DOHH2 (cell line): ENCODE results near the gene CMPK2.

Source experiments
- H3F3A ChIP-seq: fragments of 200-600 bp; sonication (generic), shearing (Covaris generic); 2 replicates; pipeline ENCODE4 v1.6.0; 2016; ENCODE audit warnings: antibody characterized with exemption, mild to moderate bottlenecking; ENCODE audit not compliant: control insufficient read depth, insufficient read depth
- H3K27ac ChIP-seq: fragments of 200-600 bp; sonication (generic); 2 replicates; pipeline ENCODE4 v1.5.1; 2014; ENCODE audit warnings: low read depth, mild to moderate bottlenecking, low read length, moderate library complexity
- H3K27me3 ChIP-seq: fragments of 200-600 bp; sonication (generic); 2 replicates; pipeline ENCODE4 v1.6.1; 2014; ENCODE audit warnings: mild to moderate bottlenecking, low read length, mixed read lengths; ENCODE audit not compliant: control insufficient read depth
- H3K36me3 ChIP-seq: fragments of 200-600 bp; sonication (generic); 2 replicates; pipeline ENCODE4 v1.6.1; 2014; ENCODE audit warnings: mild to moderate bottlenecking, low read length, moderate library complexity, mixed read lengths; ENCODE audit not compliant: control insufficient read depth
- H3K4me1 ChIP-seq: fragments of 200-600 bp; sonication (generic); 2 replicates; pipeline ENCODE4 v1.6.1; 2014; ENCODE audit warnings: mild to moderate bottlenecking, low read length, mixed read lengths; ENCODE audit not compliant: control insufficient read depth
- H3K4me2 ChIP-seq: fragments of 200-600 bp; sonication (generic); 2 replicates; pipeline ENCODE4 v1.6.0; 2014; ENCODE audit warnings: mild to moderate bottlenecking, low read length, moderate library complexity
- H3K4me3 ChIP-seq: fragments of 200-600 bp; sonication (generic); 2 replicates; pipeline ENCODE4 v1.5.1; 2014; ENCODE audit warnings: mild to moderate bottlenecking, low read length, mixed read lengths
- H3K79me2 ChIP-seq: fragments of 200-600 bp; sonication (generic); 2 replicates; pipeline ENCODE4 v1.6.1; 2014; ENCODE audit warnings: mild to moderate bottlenecking, low read length, mixed read lengths; ENCODE audit not compliant: control insufficient read depth
- H3K9me2 ChIP-seq: fragments of 200-600 bp; sonication (generic); replicated peaks from 2 replicates; pipeline ENCODE4 v1.6.1; 2014; ENCODE audit warnings: mild to moderate bottlenecking, low read length, mixed read lengths; ENCODE audit not compliant: control insufficient read depth
- H3K9me3 ChIP-seq: fragments of 200-600 bp; sonication (generic); 2 replicates; pipeline ENCODE4 v1.6.1; 2014; ENCODE audit warnings: antibody characterized with exemption, low read length, mixed read lengths; ENCODE audit not compliant: control insufficient read depth, insufficient read depth
- H4K20me1 ChIP-seq: fragments of 200-600 bp; sonication (generic); 2 replicates; pipeline ENCODE4 v1.6.0; 2014; ENCODE audit warnings: low read depth, mild to moderate bottlenecking, antibody characterized with exemption, low read length, moderate library complexity; ENCODE audit not compliant: control insufficient read depth, insufficient read depth
- CTCF ChIP-seq: fragments of 200-600 bp; sonication (generic); IDR thresholded peaks from one replicate; pipeline ENCODE4 v1.5.1; 2014; ENCODE audit warnings: antibody characterized with exemption, mild to moderate bottlenecking, low read depth, low read length; ENCODE audit not compliant: poor library complexity, severe bottlenecking
- EZH2phosphoT487 ChIP-seq: fragments of 200-600 bp; sonication (generic); IDR thresholded peaks from 2 replicates; pipeline ENCODE4 v1.6.1; 2017; ENCODE audit warnings: borderline replicate concordance, mild to moderate bottlenecking, antibody characterized with exemption, low read length, moderate library complexity, mixed read lengths

The CMPK2 gene

DNA sequence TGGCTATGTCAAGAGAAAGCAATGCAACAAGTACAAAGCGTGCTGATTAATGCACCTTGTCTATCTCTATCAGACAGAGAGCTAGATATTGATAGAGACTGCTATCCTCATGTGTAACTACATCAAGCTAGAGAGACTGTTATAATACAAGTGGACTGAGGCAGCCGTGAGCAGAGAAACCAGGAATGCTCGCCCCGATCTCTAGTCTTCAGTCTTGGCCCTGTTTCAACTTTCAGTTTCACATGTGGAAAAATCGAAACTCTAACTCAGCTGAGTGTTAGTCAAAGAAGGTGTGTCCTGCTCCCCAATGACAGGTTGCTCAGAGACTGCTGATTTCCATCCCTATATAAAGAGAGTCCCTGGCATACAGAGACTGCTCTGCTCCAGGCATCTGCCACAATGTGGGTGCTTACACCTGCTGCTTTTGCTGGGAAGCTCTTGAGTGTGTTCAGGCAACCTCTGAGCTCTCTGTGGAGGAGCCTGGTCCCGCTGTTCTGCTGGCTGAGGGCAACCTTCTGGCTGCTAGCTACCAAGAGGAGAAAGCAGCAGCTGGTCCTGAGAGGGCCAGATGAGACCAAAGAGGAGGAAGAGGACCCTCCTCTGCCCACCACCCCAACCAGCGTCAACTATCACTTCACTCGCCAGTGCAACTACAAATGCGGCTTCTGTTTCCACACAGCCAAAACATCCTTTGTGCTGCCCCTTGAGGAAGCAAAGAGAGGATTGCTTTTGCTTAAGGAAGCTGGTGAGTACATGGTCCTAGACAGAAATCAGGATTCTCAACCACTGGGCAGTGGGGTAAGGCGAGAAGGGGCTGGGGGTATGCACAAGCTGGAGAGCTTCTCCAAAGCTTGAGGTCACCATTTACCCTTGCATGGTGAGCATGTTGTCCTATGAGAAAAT lies 11.9 kb upstream of the CMPK2 start, which contains the start of gene RSAD2:
Gene RSAD2 (plus strand): TSS at position 376 of the 903 bp plus-strand sequence. CDS start 24 bp downstream, at position 400.
- Histone ChIP-seq H3K4me1 (peaks cover 19% of the 10 kb centered on the region), H3K9me3 (peaks cover 9% of the 10 kb centered on the region; the same call in 1 of the 2 replicates), H4K20me1 (no peaks in the 10 kb centered on the region), H3K9me2 (no peaks in the 10 kb centered on the region), H3K4me2 (peak within 1 kb of the TSS; percentile 49), H3K36me3 (no peaks in the 10 kb centered on the region), H3F3A (0 out of 2 replicates have a peak, but pooled peaks cover under 1% of the 10 kb centered on the region), H3K4me3 (peak within 1 kb of the TSS; percentile 37), H3K79me2 (no peaks in the 10 kb centered on the region), H3K27me3 (peaks cover 3% of the 10 kb centered on the region; the same call in 1 of the 2 replicates), H3K27ac (no peak within 1 kb of the TSS)
- TF ChIP-seq CTCF (no peak), EZH2phosphoT487 (no peak)

GRCh38 chr2:6876309-6876708 lies 10.6 kb upstream of the CMPK2 start:
- Histone ChIP-seq H3K9me2 (no peaks in the 10 kb centered on the region), H3K4me1 (peaks cover 31% of the 10 kb centered on the region), H3K9me3 (peaks cover 9% of the 10 kb centered on the region; the same call in 1 of the 2 replicates), H3K36me3 (no peaks in the 10 kb centered on the region), H3K79me2 (no peaks in the 10 kb centered on the region), H3K27ac (no peak overlapping the region), H3F3A (0 out of 2 replicates have a peak, but pooled peaks cover 2% of the 10 kb centered on the region), H3K27me3 (peaks cover 3% of the 10 kb centered on the region; the same call in 1 of the 2 replicates), H3K4me3 (no peak overlapping the region), H4K20me1 (no peaks in the 10 kb centered on the region), H3K4me2 (no peak overlapping the region)
- TF ChIP-seq EZH2phosphoT487 (no peak), CTCF (no peak)

DNA sequence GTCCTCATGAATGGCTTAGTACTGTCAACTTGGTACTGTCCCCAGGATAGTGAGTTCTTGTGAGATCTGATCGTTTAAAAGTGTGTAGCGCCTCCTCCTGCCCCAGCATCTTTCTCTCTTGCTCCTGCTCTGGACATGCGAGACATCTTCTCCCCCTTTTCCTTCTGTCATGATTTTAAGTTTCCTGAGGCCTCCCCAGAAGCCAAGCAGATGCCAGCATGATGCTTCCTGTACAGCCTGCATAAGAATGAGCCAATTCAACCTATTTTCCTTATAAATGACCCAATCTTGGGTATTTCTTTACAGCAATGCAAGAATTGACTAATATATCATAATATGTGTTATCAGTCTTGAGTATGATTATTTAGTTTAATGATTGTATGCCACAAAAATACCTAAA lies 8.3 kb upstream of the CMPK2 start:
- Histone ChIP-seq H3K27ac (no peak overlapping the region), H3K27me3 (0 out of 2 replicates have a peak, but pooled peaks cover 3% of the 10 kb centered on the region), H3K4me2 (no peak overlapping the region), H3F3A (0 out of 2 replicates have a peak, but pooled peaks cover 2% of the 10 kb centered on the region), H3K4me1 (peaks cover 31% of the 10 kb centered on the region), H4K20me1 (no peaks in the 10 kb centered on the region), H3K36me3 (no peaks in the 10 kb centered on the region), H3K9me2 (no peaks in the 10 kb centered on the region), H3K4me3 (no peak overlapping the region), H3K9me3 (peaks cover 9% of the 10 kb centered on the region; the same call in 1 of the 2 replicates), H3K79me2 (no peaks in the 10 kb centered on the region)
- TF ChIP-seq EZH2phosphoT487 = no peak
- TF ChIP-seq CTCF = no peak
